T-helper 1 cell treated with Interleukin-12 subunit alpha and Interleukin-12 subunit beta and Interleukin-4 antibody, amounts not matched to agents 30 ng/mL and 1 ng/mL, for 36 hours (primary cell): ENCODE results near the gene GPR150. TPM values are rescaled to one million over a fixed set of nuclear protein-coding genes. Genes with fewer than 3 reads are reported as not detected.

Experiments used
- intact Hi-C: fragments of 100-400 bp; cut with micrococcal nuclease; formaldehyde crosslinking; loops from one replicate; pipeline ENCODE4 v1.15.1; 2024
- total RNA-seq: library from RNA; stranded (reverse); gene quantifications from 2 replicates; pipeline ENCODE4 v1.2.3, GENCODE V29; 2022

GPR150 gene
- total RNA-seq, result 0.22 and 0.54 TPM in 2 replicates

DNA sequence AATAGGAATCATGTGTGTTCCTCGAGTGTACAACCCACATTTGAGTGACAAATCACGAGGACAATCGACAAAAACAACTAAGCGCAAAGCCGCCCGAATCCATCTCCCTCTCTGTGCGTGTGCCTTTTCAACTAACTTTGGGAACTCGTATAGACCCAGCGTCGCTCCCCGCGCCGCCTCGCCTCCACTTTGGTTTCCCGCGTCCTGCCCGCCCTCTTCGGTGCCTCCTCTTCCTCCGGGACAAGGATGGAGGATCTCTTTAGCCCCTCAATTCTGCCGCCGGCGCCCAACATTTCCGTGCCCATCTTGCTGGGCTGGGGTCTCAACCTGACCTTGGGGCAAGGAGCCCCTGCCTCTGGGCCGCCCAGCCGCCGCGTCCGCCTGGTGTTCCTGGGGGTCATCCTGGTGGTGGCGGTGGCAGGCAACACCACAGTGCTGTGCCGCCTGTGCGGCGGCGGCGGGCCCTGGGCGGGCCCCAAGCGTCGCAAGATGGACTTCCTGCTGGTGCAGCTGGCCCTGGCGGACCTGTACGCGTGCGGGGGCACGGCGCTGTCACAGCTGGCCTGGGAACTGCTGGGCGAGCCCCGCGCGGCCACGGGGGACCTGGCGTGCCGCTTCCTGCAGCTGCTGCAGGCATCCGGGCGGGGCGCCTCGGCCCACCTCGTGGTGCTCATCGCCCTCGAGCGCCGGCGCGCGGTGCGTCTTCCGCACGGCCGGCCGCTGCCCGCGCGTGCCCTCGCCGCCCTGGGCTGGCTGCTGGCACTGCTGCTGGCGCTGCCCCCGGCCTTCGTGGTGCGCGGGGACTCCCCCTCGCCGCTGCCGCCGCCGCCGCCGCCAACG is at the start of gene GPR150:
TSS of gene GPR150 (plus strand) at position 58 of the 840 bp plus-strand sequence. CDS start at position 247, 189 bp downstream.
- intact Hi-C loops, result loop anchor here (2.0 to 10.0 kb wide), 6 partner anchors 29 to 1505 kb away; partner anchors contain the start of gene ELL2

DNA sequence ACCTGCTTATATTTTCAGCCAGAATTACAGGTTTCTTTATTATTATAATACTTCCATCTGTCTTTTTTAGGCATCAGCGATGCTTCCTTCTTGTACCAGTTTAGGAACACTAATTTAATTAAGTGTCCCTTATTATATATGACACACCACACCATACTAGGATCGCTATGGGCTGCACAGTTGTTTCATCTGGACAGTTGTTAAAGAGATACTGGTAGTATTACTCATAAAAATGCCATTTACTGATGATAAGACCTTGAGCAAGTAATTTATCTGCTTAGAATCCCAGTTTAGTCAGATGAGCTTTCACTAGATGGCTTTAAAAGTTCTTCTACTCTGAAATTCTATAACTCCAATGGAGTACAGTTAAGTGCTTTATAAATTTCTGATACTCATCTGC is 47.9 kb upstream of the GPR150 start:
- intact Hi-C loops, result no loop called here

DNA sequence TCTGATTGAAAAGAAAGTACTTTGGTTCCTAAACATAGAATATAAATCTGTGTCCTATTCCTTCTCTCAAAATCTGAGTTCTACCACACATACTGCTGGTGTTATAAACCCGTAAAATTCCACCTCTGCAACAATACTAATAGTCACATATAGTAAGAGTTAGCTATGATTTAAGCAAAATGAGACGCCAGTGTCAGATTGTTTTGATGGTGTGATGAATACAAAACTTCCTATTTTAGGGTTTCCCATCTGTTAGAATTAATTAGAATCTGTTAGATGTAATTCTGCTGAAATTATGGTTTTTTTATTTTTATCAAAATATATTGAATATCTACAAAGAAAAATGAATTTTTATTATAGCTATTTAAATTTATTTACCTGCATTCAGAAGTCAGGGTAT is 38.3 kb upstream of the GPR150 start:
- intact Hi-C loops, result no loop called here

DNA sequence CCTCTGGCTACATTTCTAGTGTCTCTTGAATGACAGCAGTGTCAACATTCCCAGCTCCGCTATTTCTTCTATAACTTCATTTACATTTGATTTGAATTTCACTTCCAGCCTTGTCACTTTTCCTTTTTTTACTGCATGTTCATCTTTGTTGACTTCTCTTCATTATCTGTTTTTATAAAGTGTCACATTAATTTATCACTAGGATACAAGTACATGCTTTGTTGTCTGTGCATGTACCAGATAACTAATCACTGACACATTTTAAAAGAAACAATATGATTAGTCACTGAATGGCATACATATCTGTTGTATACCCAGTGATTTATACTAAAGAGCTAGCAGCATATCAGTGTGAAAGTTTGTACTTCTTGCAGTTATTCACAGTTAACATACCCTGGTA is 35.9 kb upstream of the GPR150 start:
- intact Hi-C loops, result no loop called here

DNA sequence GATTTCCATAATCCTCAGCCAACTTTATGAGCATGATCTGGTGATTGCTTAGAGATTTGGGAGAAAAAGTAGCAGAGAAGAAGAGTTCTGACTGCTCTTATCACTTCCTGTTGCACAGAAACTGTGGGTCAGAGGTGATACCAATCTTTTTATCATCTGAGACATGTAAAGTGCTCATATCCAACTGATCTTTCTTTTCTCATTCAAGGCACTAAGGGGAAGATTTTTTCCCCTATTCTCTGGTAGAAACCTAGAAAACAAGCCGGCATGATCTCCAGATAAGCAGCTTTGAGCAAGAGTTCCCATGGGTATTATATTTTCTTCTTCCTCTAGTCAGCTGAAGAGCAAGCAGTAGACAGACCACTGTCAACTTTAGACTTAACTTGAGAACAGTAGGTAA is 29.0 kb upstream of the GPR150 start:
- intact Hi-C loops, result loop anchor here (2.0 kb wide), 2 partner anchors 30 to 36 kb away; partner anchors contain the start of genes ARSK, GPR150 and SKIC3

DNA sequence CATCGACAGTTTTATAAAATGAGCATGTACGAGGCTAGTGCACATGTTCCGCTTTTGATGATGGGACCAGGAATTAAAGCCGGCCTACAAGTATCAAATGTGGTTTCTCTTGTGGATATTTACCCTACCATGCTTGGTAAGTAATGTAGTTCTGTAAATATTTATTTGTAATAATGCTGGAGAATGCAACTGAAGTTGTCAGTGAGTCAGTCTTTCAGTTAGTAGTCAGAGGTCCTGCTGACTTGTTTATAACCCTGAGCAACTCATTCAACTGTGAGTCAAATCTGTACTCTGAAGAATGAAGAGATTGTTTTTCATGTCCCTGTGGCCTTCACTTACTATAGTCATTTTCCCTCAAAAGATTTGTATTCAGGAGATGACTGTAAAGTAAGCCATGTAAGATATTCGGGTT is 28.4 kb upstream of the GPR150 start:
- intact Hi-C loops, result loop anchor here (2.0 kb wide), 2 partner anchors 29 to 37 kb away; partner anchors contain the start of genes ARSK, GPR150 and SKIC3

DNA sequence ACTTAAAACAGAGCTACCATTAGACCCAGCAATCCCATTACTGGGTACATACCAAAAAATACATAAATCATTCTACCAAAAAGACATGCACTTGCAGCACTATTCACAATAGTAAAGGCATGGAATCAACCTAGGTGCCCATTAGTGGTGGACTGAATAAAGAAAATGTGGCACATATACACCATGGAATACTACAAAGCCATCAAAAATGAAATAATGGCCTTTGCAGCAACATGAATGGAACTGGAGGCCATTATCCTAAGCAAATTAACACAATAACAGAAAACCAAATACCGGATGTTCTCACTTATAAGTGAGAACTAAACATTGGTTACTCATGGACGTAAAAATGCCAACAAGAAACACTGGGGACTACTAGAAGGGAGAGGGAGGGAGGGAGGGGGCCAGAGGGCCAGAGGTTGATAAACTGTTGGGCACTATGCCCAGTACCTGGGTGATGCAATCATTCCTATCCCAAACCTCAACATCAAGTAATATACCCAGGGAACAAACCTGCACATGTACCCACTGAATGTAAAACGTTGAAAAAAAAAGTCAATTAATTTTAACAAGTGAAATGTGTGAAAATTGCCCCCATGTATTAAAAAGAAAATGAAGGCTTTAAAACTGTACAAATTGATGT is 24.5 kb upstream of the GPR150 start:
- intact Hi-C loops, result no loop called here

DNA sequence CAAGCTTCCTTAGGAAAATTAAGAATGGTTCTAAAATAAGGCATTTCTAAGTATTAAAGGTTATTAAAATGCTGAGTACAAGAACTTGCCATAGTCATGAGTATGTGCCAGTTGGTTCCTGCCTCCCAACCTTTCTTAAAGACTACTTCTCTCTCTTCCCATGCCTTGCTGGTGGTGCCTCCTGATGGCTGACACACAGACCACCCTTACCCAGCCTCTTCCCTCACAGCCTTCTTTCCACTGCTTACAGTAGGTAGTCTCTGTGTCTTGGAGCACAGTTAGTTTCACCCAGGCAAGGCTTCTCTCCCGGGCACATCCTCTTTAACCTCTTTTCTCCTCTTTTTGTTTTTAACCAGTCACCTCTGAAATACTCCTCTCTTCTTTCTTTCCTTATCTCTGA is 20.6 kb upstream of the GPR150 start:
- intact Hi-C loops, result no loop called here

DNA sequence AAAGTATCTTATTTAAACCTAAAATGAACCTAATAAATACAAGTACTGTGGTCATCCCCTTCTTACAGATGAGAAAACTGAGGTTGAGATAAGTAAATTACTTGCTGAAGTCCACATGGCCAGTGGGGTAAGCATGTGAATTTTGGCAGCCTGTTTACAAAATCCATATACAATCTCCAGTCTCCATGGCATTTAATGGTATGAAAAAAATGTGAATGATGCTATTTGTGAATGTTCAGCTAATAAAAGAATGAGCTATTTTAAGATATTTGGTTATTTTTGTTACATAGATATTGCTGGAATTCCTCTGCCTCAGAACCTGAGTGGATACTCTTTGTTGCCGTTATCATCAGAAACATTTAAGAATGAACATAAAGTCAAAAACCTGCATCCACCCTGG is 19.3 kb upstream of the GPR150 start:
- intact Hi-C loops, result no loop called here

DNA sequence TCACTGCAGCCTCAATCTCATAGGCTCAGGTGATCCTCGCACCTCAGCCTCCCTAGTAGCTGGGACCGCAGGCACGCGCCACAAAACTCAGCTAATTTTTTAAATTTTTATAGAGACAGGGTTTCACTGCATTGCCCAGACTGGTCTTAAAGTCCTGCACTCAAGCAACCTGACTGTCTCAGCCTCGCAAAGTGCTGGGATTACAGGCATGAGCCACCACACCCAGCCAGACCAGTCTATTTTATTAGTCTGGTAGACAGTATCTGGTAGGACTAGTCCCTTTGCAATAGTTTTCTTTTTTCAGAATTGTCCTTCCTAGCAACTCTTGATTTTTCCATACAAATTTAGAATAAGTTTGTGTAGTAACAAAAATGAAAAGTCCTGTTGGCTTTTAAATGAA is 14.1 kb upstream of the GPR150 start:
- intact Hi-C loops, result no loop called here

DNA sequence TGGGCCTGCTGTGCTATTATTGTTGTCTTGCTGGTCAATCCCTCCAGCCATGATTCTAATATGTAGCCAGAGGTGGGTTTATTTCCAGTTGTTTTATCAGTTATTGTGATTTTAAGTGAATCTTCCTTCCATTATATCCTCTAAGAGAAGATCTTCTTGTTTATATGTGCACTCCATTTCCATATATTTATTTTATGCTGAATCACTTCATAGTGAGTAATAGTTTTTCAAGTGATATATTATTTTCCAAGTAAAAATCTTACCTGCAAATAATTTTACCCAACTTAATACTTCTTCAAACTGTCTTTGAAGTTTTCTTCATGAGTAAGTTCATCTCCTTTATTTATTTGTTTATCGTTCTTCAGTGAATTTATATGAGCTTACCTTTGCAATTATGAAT is 13.5 kb upstream of the GPR150 start:
- intact Hi-C loops, result no loop called here

DNA sequence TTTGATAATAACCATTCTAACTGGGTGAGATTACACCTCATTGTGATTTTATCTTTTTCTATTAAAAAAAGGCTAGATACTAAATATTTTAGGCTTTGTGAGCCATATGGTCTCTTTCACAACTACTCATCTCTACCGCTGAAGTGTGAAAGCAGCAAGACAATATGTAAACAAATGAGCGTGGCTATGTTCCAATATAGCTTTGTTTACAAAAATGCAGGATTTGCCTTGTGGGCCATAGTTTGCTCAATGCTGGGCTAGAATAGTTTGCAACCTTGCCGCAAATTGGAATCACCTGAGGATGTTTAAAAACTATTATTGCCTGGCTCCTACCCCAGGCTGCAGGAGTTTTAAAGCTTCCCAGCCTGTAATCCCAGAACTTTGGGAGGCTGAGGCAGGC is 10.2 kb upstream of the GPR150 start:
- intact Hi-C loops, result no loop called here

DNA sequence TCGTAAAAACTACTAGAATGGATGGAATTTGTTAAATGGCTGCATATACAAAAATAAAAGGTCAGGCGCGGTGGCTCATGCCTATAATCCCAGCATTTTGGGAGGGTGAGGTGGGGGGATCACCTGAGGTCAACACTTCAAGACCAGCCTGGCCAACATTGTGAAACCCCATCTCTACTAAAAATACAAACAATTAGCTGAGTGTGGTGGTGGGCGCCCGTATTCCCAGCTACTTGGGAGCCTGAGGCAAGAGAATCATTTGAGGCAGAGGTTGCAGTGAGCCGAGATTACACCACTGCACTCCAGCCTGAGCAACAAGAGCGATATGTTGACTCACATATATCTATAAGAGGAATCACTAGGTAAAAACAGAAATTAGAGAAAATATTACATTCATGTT is 9.3 kb upstream of the GPR150 start:
- intact Hi-C loops, result no loop called here

DNA sequence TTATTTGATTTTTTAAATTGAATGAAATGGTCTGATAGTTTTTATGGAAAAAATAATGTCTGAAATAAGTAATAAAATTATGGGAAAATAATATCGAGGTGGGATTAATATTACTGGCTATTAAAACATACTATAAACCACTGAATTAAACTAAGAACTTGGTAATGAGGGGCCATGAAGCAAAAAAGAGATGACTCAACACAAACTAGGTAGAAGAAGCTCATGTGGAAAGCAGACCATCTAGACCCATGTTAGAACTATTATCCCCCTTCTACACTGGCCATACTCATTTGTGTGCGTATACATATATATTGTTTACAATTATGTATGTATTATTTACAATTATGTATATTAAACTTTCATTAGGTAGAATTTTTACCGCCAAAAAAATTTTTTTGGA is 8.5 kb upstream of the GPR150 start:
- intact Hi-C loops, result no loop called here

DNA sequence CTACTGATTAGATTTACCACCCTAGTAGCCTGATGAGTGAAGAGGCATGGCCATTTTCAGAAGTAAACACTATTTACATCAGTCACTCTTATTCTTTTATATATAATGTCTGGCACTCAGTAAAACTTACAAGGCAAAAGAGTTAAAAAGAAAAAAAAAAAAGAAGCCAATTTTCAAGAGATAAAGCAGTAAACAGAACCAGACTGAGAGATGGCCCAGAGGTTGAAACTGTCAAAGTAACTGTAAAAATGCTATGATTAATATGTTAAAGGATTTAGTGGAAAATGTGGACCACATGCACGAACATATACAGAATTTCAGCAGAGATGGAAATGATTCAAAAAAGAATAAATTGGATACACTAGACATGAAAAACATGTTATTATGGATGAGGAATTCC is 6.4 kb upstream of the GPR150 start:
- intact Hi-C loops, result no loop called here

DNA sequence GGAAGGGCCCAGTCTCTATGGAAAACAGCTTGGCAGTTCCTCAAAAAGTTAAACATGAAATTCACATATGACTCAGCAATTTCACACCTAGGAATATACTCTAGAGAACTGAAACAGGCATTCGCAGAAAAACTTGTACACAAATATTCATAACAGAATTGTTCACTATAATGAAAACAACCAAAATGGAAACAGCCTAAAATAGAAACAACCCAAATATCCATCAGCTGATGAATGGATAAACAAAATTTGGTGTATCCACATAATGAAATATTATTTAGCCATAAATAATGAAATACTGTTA is 4.8 kb upstream of the GPR150 start:
- intact Hi-C loops, result no loop called here

DNA sequence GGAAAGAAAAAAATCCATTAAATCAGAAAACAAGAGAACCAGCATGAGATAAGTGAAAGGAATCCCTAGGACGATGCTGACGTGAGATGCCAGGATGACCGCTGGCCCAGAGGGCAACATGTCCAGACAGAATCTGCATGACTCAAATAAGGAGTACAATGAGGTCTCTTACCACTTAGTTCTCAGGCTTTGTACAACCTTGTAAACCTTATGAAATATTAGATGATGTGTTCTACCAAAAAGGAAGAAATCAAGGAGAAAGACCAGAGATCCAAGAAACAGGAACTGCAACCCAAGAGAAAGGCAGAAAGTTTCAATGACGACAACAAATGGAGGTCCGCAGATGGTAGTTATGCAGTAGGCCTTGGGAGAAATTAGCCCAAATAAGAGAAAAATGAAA is 2.8 kb upstream of the GPR150 start:
- intact Hi-C loops, result no loop called here

DNA sequence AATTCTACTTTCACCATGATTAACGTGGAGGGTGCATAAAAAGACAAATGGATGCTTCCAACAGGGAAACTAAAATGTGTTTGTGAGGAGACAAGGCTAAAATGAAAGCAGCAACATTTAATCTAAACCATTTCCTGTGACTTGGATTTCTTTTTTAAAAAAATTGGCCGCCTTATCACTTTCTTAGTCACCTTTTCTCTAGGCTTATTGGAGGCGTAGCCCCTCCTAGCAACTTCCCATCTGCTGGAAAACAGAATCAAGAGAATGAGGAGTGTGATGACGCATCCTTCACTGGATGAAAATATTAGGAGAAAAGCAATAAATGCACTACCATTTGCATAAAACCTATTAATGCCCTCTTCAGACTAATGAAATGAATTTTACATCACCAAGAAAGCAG is 791 bp upstream of the GPR150 start:
- intact Hi-C loops, result no loop called here

DNA sequence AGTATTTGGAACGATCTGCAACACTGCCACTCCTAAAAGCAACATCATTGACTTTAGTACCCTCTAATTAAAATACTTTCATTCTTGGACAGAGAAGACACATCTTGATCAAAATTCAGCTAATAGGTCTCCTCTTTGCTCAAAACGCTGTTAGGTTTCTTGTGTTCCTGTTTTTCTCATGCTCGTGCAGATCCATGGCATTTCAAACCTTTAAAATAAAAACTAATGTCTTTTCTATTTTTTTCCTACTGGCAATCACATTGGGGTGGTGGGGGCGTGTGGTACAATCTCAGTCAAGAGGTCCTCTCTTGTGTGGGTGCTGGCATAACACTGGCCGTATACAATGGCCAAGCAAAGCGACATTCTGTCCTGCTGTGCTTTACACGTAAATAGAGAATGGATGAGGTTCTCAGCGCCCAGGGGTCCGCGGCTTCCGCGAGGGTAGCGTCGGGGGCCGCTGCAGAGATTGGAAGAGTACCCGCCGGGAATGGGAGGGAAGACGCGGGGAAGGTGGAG is 315 bp upstream of the GPR150 start:
- intact Hi-C loops, result loop anchor here (2.0 to 10.0 kb wide), 6 partner anchors 29 to 1505 kb away; partner anchors contain the start of gene ELL2

DNA sequence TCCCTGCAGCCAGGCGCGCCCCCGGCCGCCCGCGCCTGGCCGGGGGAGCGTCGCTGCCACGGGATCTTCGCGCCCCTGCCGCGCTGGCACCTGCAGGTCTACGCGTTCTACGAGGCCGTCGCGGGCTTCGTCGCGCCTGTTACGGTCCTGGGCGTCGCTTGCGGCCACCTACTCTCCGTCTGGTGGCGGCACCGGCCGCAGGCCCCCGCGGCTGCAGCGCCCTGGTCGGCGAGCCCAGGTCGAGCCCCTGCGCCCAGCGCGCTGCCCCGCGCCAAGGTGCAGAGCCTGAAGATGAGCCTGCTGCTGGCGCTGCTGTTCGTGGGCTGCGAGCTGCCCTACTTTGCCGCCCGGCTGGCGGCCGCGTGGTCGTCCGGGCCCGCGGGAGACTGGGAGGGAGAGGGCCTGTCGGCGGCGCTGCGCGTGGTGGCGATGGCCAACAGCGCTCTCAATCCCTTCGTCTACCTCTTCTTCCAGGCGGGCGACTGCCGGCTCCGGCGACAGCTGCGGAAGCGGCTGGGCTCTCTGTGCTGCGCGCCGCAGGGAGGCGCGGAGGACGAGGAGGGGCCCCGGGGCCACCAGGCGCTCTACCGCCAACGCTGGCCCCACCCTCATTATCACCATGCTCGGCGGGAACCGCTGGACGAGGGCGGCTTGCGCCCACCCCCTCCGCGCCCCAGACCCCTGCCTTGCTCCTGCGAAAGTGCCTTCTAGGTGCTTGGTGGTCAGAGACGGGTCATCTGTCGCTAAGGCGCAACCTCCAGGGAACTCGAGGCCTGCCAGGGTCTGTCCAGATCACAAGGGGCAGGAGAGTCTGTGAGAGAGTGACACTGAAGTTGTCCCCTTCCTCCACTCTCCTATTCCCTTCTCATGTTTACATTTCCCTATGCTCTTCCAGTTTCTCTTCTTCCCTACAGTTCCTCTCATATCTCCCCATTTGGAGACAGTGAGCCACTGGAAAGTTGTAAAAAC is 1.3 kb downstream of the GPR150 start:
- intact Hi-C loops, result loop anchor here (1.0 to 10.0 kb wide), 8 partner anchors 23 to 1506 kb away; partner anchors contain the start of genes ARSK and ELL2
